Choroid plexus epithelial cell (primary cell): ENCODE measurements around the gene DIS3L.
"Not testable (repeated sequence)": the region's sequence is repeated elsewhere in the genome, so short reads cannot be mapped to it uniquely, and the experiment has no call there.

ENCODE experiments used
- DNase-seq: peaks from one replicate; pipeline ENCODE4 v3.0.0-alpha.2; 2010; ENCODE audit warnings: low read depth
- H3K4me3 ChIP-seq: 2 replicates; pipeline ENCODE4 v1.5.1; 2011; ENCODE audit warnings: low read depth, mild to moderate bottlenecking, control low read depth, low read length, moderate library complexity
- TF ChIP-seq, protein P1 (sequence below): conservative IDR thresholded peaks from 2 replicates; pipeline ENCODE4 v1.5.1; 2011; ENCODE audit warnings: low read depth, mild to moderate bottlenecking, control low read depth, inconsistent platforms, low read length, moderate library complexity

DIS3L gene

DNA sequence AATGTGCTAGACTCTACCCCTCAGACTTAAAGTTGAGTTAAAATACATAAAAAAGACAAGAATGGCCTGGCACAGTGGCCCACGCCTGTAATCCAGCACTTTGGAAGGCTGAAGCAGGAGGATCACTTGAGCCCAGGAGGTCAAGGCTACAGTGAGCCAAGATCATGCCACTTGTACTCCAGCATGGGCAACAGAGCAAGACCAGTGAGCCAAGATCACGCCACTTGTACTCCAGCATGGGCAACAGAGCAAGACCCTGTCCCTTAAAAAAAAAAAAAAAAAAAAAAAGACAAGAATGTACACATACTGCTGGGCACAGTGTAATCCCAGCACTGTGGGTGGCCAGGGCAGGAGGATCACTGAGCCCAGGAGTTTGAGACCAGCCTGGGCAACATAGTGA lies 17.4 kb downstream of the DIS3L start:
- no peak for DNase-seq
- H3K4me3 ChIP-seq: no peak overlapping the region
- TF ChIP-seq, protein P1, sequence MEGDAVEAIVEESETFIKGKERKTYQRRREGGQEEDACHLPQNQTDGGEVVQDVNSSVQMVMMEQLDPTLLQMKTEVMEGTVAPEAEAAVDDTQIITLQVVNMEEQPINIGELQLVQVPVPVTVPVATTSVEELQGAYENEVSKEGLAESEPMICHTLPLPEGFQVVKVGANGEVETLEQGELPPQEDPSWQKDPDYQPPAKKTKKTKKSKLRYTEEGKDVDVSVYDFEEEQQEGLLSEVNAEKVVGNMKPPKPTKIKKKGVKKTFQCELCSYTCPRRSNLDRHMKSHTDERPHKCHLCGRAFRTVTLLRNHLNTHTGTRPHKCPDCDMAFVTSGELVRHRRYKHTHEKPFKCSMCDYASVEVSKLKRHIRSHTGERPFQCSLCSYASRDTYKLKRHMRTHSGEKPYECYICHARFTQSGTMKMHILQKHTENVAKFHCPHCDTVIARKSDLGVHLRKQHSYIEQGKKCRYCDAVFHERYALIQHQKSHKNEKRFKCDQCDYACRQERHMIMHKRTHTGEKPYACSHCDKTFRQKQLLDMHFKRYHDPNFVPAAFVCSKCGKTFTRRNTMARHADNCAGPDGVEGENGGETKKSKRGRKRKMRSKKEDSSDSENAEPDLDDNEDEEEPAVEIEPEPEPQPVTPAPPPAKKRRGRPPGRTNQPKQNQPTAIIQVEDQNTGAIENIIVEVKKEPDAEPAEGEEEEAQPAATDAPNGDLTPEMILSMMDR: no peak

DNA sequence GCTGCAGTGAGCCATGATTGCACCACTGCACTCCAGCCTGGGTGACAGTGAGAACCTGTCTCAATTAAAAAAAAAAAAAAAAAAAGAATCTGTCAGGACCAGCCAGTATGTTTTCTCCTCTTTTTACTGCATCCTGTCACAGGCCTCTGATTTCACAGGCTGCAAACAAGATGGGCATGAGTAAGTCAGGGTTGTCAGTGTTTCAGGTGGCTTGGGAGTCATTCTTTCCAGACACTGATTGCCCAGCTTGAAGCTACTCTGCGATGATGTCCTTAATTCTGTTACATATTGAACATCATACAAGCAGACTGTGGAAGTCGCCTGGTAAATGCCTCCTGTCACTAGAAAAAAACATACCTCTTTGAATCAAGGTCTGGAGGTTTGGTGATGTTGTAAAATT lies 18.8 kb downstream of the DIS3L start:
- TF ChIP-seq, protein P1: no peak
- DNase-seq: no peak
- no peak overlapping the region for H3K4me3 ChIP-seq

- TF ChIP-seq, protein P1: no peak
Measured at GRCh38 chr15:66323312-66323928, 30.1 kb downstream of the DIS3L start.

GRCh38 chr15:66326051-66326450 lies 32.7 kb downstream of the DIS3L start:
- TF ChIP-seq, protein P1: no peak
- H3K4me3 ChIP-seq: no peak overlapping the region
- no peak for DNase-seq

More at GRCh38 chr15:66323312-66323928, 30.1 kb downstream of the DIS3L start:
- no peak for DNase-seq
- no peak overlapping the region for H3K4me3 ChIP-seq

- DNase-seq: no peak
- TF ChIP-seq, protein P1: no peak
- no peak overlapping the region for H3K4me3 ChIP-seq
Measured at GRCh38 chr15:66327736-66328135, 34.4 kb downstream of the DIS3L start.

DNA sequence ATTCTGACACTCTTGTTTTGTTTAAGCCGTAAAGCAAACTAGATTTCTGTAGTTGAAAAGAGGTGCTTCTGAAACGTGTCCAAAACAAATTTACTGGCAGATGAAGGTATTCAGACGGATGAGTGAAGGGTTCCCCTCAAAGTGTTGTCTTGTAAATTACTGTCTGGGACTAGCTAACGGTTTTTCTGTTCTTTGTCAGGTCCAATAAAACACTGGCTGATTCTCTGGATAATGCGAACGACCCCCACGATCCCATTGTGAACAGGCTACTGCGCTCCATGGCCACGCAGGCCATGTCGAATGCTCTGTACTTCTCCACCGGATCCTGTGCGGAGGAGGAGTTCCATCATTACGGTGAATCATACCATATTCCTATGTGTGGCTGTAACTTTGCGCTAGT lies 35.4 kb downstream of the DIS3L start:
- TF ChIP-seq, protein P1: no peak
- no peak for DNase-seq
- no peak overlapping the region for H3K4me3 ChIP-seq

DNA sequence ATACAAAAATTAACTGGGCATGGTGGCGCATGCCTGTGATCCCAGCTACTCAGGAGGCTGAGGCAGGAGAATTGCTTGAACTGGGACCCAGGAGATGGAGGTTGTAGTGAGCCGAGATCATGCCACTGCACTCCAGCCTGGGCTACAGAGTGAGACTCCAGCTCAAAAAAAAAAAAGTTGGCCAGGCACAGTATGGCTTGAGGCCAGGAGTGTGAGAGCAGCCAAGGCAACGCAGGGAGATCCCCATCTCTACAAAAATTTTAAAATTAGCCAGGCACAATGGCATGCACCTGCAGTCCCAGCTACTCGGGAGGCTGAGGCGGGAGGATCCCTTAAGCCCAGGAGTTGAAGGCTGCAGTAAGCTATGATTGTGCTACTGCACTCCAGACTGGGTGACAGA lies 55.2 kb downstream of the DIS3L start:
- not testable (repeated sequence) for H3K4me3 ChIP-seq, DNase-seq

DNA sequence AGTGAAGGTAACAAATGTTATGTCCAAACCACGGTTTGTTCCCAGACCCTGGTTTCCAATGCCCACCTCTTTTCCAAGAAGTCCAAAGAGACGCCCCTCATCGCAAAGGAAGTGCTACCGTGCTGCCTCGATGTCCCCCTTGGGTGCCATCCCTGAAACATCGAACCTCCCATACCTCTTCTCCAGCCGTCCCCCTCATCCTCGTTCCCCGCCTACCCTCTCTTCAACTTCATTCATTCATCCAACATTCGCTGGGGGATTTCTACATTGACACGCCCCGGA lies 62.6 kb downstream of the DIS3L start:
- DNase-seq: no peak
- H3K4me3 ChIP-seq: peak overlapping the region; percentile 85
- TF ChIP-seq, protein P1: no peak
